GM19395 (cell line): ENCODE results near the gene KATNB1.

Experiments used
- ATAC-seq: cut with Tn5 transposase; IDR thresholded peaks from one replicate; pipeline ENCODE4 v1.9.1; 2021; ENCODE audit warnings: mild to moderate bottlenecking, moderate library complexity; ENCODE audit not compliant: unreplicated experiment

The KATNB1 gene

DNA sequence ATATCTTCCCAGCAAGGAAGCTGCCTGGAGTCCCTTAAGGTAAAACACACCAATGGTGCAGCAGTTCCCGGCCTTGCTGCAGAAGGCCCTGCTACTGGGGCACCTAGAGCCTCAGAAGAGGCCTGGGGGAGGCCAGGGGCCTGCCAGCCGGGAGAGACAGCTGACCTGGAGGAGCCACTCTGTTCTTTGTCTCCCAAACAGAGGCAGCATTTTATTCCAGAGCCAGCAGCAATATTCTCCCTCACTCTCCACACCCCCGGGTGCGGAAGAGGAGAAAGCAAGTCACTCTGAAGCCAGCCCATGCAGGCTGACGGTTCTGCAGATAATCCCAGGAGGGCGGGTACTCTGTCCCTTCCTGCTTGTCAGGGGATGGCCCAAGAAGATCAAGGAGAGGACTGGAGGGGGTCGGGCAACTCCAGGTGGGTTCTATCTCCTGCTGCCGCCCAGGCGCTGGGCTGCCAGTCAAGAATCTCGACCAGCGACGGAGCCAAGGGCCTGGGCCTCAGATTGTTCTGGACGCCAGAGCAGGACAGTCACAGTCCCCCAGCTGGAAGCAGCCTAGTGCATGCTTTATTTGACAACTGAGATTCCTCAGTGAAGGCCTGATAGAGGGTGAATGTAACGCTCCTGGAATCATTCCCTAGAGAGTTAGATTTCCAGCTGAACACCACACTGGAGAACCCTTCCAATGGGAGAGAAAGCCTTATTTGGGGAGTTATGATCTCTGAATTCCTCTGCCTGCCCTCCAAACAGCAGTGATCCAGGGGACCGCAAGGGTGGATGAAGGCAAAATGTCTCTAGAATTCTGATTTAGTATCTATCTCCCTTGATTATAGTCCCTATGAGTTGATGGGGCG lies 67.8 kb downstream of the KATNB1 start:
- ATAC-seq = no peak

DNA sequence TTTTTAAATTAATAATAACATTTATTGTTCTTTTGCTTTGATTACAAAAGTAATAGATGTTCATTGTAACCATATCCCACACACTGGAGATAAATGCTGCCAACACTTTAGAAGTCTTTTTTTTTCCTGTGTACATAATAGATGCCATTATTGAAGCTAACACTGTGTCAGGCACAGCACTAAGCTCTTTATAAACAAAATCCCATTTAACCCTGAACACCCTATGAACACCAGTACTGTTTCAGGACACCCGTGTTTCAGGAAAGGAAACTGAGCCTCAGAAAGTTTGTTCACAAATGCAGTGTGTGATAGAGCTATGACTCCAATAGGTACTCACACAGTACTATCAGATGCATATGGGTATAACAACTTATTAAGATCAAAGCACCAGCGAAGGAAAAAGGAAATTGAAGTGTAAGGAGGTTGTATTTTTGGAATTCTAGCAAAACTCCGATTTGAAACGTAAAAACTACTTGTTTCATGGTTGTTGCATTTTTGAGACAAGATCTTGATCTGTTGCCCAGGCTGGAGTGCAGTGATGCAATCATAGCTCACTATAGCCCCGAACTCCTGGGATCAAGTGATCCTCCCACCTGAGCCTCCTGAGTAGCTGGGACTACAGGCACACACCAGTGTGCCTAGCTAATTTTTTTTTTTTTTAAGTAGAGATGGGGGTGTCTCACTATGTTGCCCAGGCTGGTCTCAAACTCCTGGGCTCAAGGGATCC lies 68.7 kb downstream of the KATNB1 start:
- ATAC-seq = no peak

DNA sequence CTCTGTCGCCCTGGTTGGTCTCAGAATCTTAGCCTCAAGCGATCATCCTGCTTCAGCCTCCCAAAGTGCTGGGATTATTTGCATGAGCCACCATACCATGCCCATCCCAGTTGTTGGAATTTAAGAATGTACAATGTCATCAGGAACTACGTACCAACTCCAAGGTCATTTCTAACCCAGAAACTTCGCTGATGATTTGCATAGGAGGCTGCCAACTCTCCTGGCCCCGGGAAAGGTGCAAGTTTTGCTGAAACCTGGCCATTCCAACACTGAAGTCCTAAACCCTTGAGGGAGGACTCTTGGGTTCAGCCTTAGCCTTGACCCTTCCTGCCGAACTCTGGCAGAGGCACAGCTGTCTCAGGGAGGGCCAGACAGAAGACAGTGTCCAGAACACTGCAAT lies 69.6 kb downstream of the KATNB1 start:
- no peak for ATAC-seq
